ENCODE results near the gene CRHR1.
"Not testable (repeated sequence)": the region's sequence is repeated elsewhere in the genome, so short reads cannot be mapped to it uniquely, and the experiment has no call there.

The CRHR1 gene

DNA sequence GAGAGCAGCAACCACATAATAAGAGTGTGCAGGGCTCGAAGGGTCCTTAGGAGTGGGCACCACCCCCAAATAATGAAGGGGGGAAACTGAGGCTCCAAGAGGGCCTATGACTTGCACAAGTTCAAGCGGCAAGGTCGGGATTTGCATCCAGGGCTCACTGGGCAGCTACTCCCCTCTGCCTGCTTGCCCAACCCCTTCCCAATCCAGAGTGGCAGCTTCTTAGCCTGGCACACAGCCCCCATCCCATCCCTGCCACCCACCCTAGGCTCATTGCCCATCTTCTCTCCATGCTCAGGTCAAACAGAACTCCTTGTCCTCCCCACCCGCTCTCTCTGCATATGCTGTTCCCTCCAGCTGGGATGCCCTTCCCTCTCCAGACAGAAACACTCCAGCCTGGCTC, 63.0 kb downstream of the CRHR1 start:
- DNase-seq, result no peak

DNA sequence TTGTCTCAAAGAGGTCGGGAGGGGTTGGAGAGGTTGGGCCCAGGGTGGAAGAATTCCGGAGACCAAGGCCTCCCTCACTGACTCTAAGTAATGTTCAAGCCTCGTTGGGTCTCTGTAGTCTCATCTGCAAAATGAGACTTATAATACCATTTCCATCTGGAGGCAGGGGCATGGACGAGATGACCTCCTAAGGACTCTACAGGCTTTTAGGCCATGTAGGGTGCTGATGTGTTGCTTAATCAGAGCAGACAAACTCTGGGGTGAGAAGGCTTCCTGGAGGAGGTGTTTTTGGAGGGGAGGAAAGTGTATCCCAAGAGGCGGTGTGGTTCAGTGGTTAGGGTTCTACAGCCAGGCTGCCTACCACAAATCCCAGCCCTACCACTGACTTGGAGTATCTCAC, 63.6 kb downstream of the CRHR1 start:
- DNase-seq, result no peak

- no peak for DNase-seq
Observed at GRCh38 chr17:45848405-45848804, 64.3 kb downstream of the CRHR1 start.

DNA sequence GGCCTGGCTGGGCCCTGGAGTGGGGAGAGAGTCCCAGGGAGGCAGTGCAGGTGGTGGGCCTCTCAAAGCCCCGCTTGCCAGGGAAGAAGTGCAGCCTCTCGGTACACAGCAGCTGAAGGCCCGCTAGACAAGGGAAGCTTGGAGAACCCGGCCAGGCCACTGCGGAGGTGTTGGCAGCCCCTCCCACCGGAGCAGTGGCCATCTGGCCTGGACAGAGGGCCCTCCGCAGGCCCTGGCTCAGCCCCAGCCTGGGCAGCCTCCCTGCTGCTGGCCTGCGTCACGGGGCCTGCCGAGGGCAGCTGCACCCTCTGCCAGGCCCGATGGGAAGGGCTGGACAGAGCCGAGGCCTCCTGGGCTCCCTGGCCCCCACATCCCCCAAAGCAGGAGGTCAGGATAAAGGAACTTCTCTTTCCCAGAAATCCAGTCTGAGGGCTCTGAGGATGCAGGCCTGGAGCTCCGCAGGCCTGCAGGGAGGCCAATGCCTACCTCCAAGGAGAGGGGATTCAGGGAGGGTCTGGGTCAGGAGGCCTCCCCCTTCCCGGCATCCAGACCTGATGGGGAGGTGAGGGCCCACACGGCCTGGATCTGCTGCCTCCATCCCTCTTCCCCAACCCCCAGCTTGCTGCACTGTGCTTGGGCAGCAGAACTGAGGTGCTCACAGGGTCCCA, 64.9 kb downstream of the CRHR1 start:
- no peak for DNase-seq

DNA sequence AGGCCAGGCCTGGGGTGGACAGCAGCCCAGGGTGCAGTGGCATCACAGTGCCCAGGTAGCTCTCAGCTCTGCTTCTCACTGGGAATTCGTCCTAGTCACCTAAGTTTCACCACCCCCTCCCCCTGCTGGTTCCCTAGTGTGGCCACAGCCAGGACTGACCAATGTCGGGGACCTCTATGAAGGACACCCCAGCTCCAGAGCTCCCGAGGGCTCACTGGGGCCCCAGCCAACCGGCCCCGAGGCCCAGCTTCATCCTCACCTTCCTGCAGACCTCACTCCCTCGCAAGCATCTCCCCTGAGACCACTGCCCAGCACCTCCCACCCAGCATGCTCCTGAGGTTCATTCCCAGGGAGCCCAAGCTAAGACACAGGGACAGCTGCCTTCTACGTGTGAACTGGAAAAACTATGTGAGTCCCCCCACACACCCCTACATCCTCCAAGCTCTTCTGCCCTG, 65.4 kb downstream of the CRHR1 start:
- no peak for DNase-seq

DNA sequence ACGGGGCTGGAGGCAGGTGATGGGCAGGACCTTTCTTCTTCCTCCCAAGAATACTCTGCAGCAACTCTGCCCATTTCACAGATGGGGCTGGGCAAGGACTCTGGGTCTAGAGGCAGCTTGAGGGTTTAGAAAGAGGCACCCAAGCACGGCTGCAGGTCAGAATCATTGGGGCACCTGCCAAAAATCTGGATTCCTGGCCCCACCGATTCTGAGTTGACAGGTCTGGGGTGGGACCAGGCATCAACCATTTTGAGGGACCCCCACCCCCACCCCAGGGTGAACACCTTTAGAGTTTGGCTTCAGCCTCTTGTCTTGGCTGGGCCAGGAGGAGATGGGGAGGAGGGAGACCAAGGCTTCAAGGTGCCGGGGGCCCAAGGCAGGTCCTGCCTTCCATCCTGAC, 65.9 kb downstream of the CRHR1 start:
- DNase-seq, result no peak

DNA sequence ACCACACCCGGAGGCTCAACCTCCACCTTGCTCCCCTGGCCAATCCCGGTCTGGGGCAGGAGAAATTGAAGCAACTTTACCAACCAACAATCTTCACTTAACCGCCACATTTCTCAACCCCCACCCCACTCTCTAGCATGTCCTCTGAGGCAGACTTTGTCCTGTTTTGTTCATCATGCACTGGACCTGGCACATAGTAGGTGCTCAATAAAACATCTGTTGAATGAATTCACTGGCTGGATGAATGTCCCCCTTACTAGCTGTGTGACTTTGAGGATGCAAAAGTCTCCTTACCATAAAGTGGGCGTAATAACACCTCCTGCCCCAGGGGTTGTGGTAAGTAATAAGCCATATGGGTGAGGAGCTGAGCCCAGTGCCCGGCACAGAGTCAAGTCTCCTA, 66.3 kb downstream of the CRHR1 start:
- DNase-seq, result no peak

DNA sequence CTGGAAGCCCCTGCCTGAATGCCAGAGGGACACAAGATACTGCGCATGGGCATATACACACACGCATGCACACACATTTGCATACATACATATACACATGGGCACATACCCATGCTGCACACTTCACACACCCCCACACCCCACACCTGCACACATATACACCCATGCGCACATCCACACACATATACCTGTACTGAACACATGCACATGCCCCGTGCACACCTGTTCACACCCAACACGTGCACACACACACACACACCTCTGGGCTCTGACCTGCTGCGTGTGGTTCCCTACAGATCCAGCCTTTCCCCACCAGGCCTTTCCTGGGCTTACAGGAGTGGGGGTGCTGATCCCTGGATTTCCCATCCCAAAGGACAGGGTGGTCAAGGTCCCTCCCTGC, 66.9 kb downstream of the CRHR1 start:
- DNase-seq, result no peak

DNA sequence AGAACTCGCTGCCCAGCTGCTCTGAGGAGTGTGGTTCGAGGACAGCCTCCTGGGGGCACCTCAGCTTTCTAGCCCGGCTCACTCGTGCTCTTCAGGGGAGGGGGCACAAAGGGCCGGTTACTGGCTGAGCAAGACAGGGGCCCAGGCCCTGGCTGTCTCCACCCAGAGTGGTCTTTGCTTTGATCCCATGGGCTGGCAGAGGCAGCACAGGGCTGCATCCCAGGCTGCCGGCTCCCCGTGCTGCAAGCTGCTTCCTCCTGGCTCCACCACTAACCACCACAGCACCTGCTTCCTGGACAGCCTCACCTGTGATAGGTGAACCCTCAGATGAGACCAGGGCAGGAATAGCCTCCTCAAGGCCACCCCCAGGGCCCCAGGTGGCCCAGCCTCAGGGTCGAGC, 67.3 kb downstream of the CRHR1 start:
- DNase-seq, result no peak

- DNase-seq, result no peak
Observed at GRCh38 chr17:45851873-45852272, 67.8 kb downstream of the CRHR1 start.

- DNase-seq, result peak; percentile 54
Observed at GRCh38 chr17:45852535-45853297, 68.6 kb downstream of the CRHR1 start.

GRCh38 chr17:45854209-45854608, 70.1 kb downstream of the CRHR1 start:
- DNase-seq, result no peak

GRCh38 chr17:45855691-45856336, 71.7 kb downstream of the CRHR1 start:
- DNase-seq, result no peak

DNA sequence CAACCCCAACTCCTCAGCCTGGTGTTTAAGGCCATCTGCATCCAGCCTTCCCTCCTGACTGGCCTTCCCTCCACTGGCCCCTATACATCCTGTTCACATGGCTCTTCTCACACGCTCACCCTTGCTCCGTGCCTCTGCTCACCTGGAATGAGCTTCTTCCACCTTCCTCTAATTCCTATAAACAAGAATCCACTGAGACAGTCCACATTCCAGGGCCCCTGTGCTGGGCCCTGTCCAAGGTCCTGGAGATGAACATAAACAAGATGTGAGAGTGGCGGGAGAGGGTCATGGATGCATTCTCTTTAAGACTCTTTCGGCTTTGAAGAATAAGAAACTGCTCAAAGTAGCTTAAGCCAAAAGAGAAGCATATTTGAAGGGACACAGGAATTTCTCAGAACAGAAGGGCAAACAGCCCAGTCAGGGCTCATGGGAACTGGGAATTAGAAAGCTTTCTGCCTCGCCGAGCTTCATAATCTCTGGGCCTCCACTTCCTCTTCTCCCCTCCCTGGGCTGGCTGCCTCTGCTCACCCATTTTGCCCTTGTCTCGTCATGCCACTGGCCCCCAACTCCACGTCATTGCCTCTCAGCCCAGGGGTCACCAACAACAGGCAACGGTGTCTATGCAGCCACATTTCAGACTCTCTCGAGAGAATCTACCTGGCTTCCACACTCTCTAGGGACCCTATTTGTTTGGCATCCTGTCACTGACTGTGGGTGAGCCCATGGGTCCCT, 74.0 kb downstream of the CRHR1 start:
- no peak for DNase-seq

GRCh38 chr17:45861165-45861564, 77.0 kb downstream of the CRHR1 start:
- no peak for DNase-seq

- not testable (repeated sequence) for DNase-seq
Observed at GRCh38 chr17:45862127-45862526, 78.0 kb downstream of the CRHR1 start.

GRCh38 chr17:45863857-45864654, 79.9 kb downstream of the CRHR1 start:
- DNase-seq, result no peak

GRCh38 chr17:45867171-45867570, 83.1 kb downstream of the CRHR1 start:
- no peak for DNase-seq

GRCh38 chr17:45867702-45868101, 83.6 kb downstream of the CRHR1 start:
- DNase-seq, result peak; percentile 55

- DNase-seq, result no peak
Observed at GRCh38 chr17:45868276-45868675, 84.2 kb downstream of the CRHR1 start.

GRCh38 chr17:45869676-45870341, 85.7 kb downstream of the CRHR1 start:
- DNase-seq, result no peak

All from NCI-H2029 (cell line).